Fibroblast of the aortic adventitia (primary cell): ENCODE results near the gene DIAPH3. TPM values are rescaled to one million over a fixed set of nuclear protein-coding genes. Genes with fewer than 3 reads are reported as not detected.

Source experiments
- DNase-seq: peaks from one replicate; pipeline ENCODE4 v3.0.0-alpha.2; 2010; ENCODE audit warnings: low read depth
- H3K4me3 ChIP-seq: 2 replicates; pipeline ENCODE4 v1.5.1; 2011; ENCODE audit warnings: low read depth, mild to moderate bottlenecking, control low read depth, low read length, moderate library complexity
- total RNA-seq: library from RNA; depleted of rRNA; stranded (reverse); fragments of >200 nt; gene quantifications from 2 replicates; pipeline ENCODE4 v1.2.3, GENCODE V29; 2012; ENCODE audit warnings: low replicate concordance
- TF ChIP-seq, protein P1 (sequence below): IDR thresholded peaks from 2 replicates; pipeline ENCODE4 v1.5.1; 2011; ENCODE audit warnings: mild to moderate bottlenecking, low read length, control low read depth, inconsistent platforms; ENCODE audit not compliant: insufficient read depth

DIAPH3 gene
- total RNA-seq, 1 donor: 40.9 TPM

DNA sequence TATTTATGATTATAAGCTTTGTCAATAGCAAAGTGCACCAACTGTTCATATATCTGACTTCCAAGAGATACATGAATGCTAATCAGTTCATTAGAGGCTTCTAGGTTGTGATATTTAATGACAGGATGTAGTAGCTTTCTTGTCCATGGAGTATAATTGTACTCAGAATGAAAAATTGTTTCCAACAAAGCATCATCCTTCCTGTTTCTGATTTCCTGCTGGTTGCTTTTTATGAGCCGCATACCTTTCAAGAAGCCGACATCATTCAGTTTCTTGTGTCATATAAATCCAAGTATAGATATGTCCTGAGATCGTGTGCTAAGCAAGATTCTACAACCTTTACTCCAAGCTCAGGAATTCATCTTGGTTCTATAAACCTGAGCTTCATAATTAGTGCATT is 326.6 kb downstream of the DIAPH3 start:
- DNase-seq: no peak
- no peak overlapping the region for H3K4me3 ChIP-seq
- TF ChIP-seq, protein P1, sequence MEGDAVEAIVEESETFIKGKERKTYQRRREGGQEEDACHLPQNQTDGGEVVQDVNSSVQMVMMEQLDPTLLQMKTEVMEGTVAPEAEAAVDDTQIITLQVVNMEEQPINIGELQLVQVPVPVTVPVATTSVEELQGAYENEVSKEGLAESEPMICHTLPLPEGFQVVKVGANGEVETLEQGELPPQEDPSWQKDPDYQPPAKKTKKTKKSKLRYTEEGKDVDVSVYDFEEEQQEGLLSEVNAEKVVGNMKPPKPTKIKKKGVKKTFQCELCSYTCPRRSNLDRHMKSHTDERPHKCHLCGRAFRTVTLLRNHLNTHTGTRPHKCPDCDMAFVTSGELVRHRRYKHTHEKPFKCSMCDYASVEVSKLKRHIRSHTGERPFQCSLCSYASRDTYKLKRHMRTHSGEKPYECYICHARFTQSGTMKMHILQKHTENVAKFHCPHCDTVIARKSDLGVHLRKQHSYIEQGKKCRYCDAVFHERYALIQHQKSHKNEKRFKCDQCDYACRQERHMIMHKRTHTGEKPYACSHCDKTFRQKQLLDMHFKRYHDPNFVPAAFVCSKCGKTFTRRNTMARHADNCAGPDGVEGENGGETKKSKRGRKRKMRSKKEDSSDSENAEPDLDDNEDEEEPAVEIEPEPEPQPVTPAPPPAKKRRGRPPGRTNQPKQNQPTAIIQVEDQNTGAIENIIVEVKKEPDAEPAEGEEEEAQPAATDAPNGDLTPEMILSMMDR: no peak

DNA sequence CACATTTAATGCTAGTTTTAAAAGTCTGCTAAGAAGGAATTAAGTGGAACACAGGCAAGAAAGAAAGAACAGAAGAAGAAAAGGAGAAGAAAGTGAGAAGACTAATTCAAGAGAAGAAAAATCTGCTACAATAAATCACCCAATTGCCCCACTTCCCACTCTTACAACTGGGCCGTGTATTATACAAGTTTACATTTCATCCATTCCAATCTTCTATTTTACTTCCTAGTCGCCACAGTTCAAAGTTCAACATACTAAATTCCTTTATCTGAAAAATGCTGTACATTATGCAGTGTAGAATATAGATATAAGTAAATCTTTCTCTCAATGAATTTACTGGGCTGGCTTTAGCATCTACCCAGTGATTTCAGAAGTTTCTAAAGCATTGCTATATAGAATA is 328.2 kb downstream of the DIAPH3 start:
- no peak for DNase-seq
- no peak overlapping the region for H3K4me3 ChIP-seq
- TF ChIP-seq, protein P1: no peak

DNA sequence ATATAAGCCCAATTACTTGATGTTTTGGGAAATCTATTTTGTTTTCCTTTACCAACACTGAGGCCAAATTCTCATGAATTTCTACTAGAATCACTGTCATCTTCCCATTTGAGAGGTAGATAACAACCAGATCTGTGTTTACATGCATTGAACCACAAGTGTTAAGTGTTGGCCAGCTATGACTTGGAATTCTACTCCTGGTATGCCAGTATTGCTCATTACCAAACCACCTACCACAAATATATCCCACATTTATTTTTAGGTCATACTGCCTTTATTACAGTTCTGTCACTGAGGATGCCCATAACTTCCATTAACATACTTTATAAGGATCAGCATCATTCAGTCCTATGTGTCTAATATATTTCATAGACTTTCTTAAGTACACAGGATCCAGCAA is 328.9 kb downstream of the DIAPH3 start:
- TF ChIP-seq, protein P1: no peak
- DNase-seq: peak; percentile 13
- no peak overlapping the region for H3K4me3 ChIP-seq

DNA sequence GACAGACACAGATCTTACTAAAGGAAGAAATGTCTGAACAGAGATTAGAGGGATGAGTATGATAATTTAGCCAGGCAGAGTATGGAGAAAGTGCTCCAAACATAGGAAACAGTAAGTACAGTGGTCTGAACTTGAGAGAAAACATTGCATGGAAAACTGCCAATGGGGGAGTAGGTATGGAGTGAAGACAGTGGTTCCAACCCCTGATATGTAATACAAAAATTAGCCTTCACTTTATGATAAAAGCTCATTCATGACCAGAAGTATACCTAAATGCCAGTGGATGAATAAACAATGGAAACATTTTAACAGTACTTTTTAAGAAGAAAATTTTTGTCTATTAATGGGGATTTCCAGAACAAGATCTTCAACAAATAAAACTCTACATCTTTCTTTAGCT is 334.0 kb downstream of the DIAPH3 start:
- no peak for DNase-seq
- TF ChIP-seq, protein P1: no peak
- H3K4me3 ChIP-seq: no peak overlapping the region

DNA sequence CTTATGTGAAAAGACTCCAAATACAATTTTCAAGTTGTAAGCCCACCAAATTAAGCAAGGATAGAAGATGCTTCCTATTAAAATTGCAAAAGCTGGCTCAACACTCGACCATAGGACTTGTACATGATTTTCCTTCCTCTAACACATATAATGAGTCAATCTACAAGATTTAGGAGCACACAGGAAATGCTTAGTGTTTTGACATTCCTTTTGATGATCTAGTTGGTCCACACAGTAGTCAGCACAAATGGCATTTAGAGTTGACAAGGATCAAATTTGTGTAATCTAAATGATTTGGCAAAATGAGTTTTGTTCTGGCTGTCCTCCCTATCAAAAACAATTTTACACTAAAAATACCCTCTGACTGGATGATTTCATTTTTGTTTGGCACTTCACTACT is 340.2 kb downstream of the DIAPH3 start:
- no peak overlapping the region for H3K4me3 ChIP-seq
- DNase-seq: peak; percentile 48
- TF ChIP-seq, protein P1: no peak

DNA sequence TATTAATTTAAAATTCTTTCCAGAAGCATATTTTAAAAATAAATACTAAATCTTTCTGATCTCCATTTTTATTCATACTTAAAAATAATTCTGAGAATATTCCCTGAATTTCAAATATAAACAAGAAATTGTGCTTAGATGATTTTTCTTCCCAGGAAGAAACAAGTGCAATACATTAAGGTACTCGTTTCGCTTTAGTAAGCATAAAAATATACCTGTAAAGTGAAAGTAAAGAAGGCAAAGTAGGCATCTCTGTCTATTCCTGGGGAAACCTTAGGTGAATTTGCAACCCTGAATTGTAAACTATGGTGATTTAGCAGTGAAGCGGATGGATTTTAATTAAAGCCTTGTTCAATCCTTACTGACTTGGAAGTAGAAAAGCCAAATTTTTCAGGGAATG is 354.2 kb downstream of the DIAPH3 start:
- no peak for DNase-seq
- TF ChIP-seq, protein P1: no peak
- no peak overlapping the region for H3K4me3 ChIP-seq

DNA sequence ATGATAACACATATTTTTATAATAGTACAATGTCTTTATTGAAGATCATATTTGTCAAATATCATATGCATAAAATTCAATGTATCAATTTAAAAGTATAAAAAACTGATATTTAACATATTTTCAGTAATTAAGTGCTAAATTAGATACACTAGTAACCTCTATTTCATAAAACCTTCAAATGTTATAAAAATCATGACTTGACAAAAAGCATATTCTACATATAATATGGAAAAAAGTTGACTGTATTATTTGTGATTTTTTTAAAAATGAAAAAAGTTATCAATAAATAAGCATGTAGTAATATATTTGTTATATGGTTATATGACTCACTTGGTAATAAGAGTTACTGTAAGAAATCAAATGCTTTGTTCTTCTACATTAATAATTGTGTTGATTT is 356.9 kb downstream of the DIAPH3 start:
- no peak for DNase-seq
- TF ChIP-seq, protein P1: no peak
- no peak overlapping the region for H3K4me3 ChIP-seq
